Measurements from ENCODE around the gene PHACTR3. TPM values are rescaled to one million over a fixed set of nuclear protein-coding genes. Genes with fewer than 3 reads are reported as not detected.

PHACTR3 gene
- total and polyA plus RNA-seq, 2 of the 8 experiments (the other 6 are each of a cell fraction or from before 2014, with no cell fraction given): 0.05 to 0.13 TPM

GRCh38 chr20:59644371-59644939, 40.1 kb downstream of the PHACTR3 start:
- Histone ChIP-seq H3K23ac (ENCODE audit: insufficient read length) (no peak overlapping the region), H3K27me3 (replicated peaks in 1 of 4; ENCODE audit: control insufficient read depth in 3 of 4, extremely low read depth in 1 of 4, insufficient read depth in 3 of 4, low read length in 3 of 4) (no peaks in the 10 kb centered on the region), H3K79me2 (ENCODE audit: control insufficient read depth in 1 of 2, insufficient read depth in 2 of 2, low read length in 2 of 2) (no peaks in the 10 kb centered on the region), H4K20me1 (replicated peaks in 1 of 2; ENCODE audit: control insufficient read depth in 1 of 2, insufficient read depth in 2 of 2, low read length in 2 of 2) (no peaks in the 10 kb centered on the region), H3K56ac (replicated peaks; ENCODE audit: insufficient read length, low read depth, low read length) (no peak overlapping the region), H3K14ac (ENCODE audit: insufficient read length) (no peak overlapping the region), H2BK5ac (ENCODE audit: low read depth, low read length) (no peak overlapping the region), H2BK20ac (ENCODE audit: low read length) (no peak overlapping the region), H2AK5ac (ENCODE audit: low read depth, low read length) (no peak overlapping the region), H3K18ac (ENCODE audit: extremely low read depth, low read length) (no peak overlapping the region), H3K27ac (ENCODE audit: low read depth, low read length) (no peak overlapping the region), H3K4me1 (replicated peaks in 1 of 4; ENCODE audit: control insufficient read depth in 3 of 4, insufficient read depth in 4 of 4, low read length in 3 of 4) (no peaks in the 10 kb centered on the region), H3K23me2 (ENCODE audit: low read depth, low read length) (no peaks in the 10 kb centered on the region; the same call in 1 of the 2 replicates), H4K8ac (ENCODE audit: extremely low read depth, insufficient read depth, low read length) (no peak overlapping the region), H3K36me3 (ENCODE audit: control insufficient read depth in 2 of 4, insufficient read depth in 4 of 4, low read length in 3 of 4) (no peaks in the 10 kb centered on the region), H4K5ac (ENCODE audit: insufficient read length, low read depth, low read length) (no peak overlapping the region), H2BK15ac (ENCODE audit: low read length) (no peak overlapping the region), H3K4me2 (ENCODE audit: insufficient read depth in 1 of 2, low read depth in 2 of 2, low read length in 2 of 2) (no peak overlapping the region), H3K9me3 (ENCODE audit: insufficient read depth in 2 of 2, low read depth in 1 of 2, low read length in 1 of 2) (peaks cover 80 to 93% of the 10 kb centered on the region in 2 experiments), H3K4me3 (ENCODE audit: extremely low read depth in 1 of 4, insufficient read depth in 2 of 4, low read depth in 3 of 4, low read length in 4 of 4) (no peak overlapping the region), H2BK120ac (replicated peaks; ENCODE audit: low read depth, low read length) (no peak overlapping the region), H2BK12ac (ENCODE audit: low read depth, low read length) (no peak overlapping the region), H2AFZ (ENCODE audit: low read length) (no peak overlapping the region), H3K79me1 (ENCODE audit: low read depth, low read length) (no peaks in the 10 kb centered on the region), H4K91ac (replicated peaks; ENCODE audit: insufficient read length, low read length) (no peak overlapping the region), H3K4ac (replicated peaks; ENCODE audit: insufficient read length, low read depth, low read length) (no peak overlapping the region), H3K9ac (replicated peaks in 1 of 4; ENCODE audit: extremely low read depth in 1 of 4, low read depth in 3 of 4, low read length in 3 of 4) (no peak overlapping the region)
- DNase-seq (ENCODE audit: low read depth in 1 of 2, low spot score in 2 of 2): no peak
- CTCF ChIA-PET (ENCODE audit: partially characterized antibody): no interaction called here
- TF ChIP-seq GTF2F1 (IDR thresholded peaks at IDR 0.05; ENCODE audit: borderline replicate concordance, low read depth, low read length) (no peak), TEAD4 (IDR thresholded peaks at IDR 0.05; ENCODE audit: low read depth, low read length) (no peak), EP300 (IDR thresholded peaks at IDR 0.05; ENCODE audit: borderline replicate concordance in 1 of 2, low read depth in 2 of 2, low read length in 2 of 2) (no peak), CTBP2 (IDR thresholded peaks at IDR 0.05; ENCODE audit: borderline replicate concordance, insufficient read depth, insufficient read length, low read length) (no peak), FOSL1 (IDR thresholded peaks at IDR 0.05; ENCODE audit: insufficient read depth, low read depth, low read length) (no peak), SP1 (IDR thresholded peaks at IDR 0.05; ENCODE audit: low read depth, low read length) (no peak), TAF7 (optimal IDR thresholded peaks at IDR 0.05; ENCODE audit: borderline replicate concordance, low read depth, low read length) (no peak), KDM4A (IDR thresholded peaks at IDR 0.05; ENCODE audit: low read depth, low read length, severe bottlenecking) (no peak), CREB1 (IDR thresholded peaks at IDR 0.05) (no peak), RNF2 (IDR thresholded peaks at IDR 0.05; ENCODE audit: borderline replicate concordance, low read depth, low read length, missing control alignments, poor library complexity, severe bottlenecking) (no peak)
- POLR2A ChIA-PET (ENCODE audit: partially characterized antibody): no interaction called here
- FAIRE-seq: no peak
- WGBS, 2 experiments (ENCODE audit: extremely low coverage in 1 of 2, insufficient coverage in 1 of 2, insufficient read length in 1 of 2, insufficient replicate concordance in 2 of 2, low coverage in 1 of 2, low lambda C conversion rate in 2 of 2, missing lambda C conversion rate in 1 of 2): 84% methylated on average over 10 of the region's 10 CpGs; no CpG with 5 or more reads in 1 of the 2 experiments
